ENCODE data around the gene CPXM2. TPM values are rescaled to one million over a fixed set of nuclear protein-coding genes. Genes with fewer than 3 reads are reported as not detected.

Gene CPXM2
- total and polyA plus RNA-seq, 10 of the 15 experiments (the other 5 are each of a cell fraction or from before 2014, with no cell fraction given), result 0.08 to 1.1 (median 0.58) TPM

GRCh38 chr10:123882681-123883445, 8.7 kb downstream of the CPXM2 start:
- DNase-seq (ENCODE audit: low read depth, low spot score), result no peak
- no peak for FAIRE-seq
- in situ Hi-C loops (cut with MboI) (no loop called here), intact Hi-C loops (cut with micrococcal nuclease; ENCODE audit: unreplicated experiment) (no loop called here)
- TF ChIP-seq ZBTB4 (CRISPR knock-in tag; IDR thresholded peaks at IDR 0.05) (no peak), POLR2A (IDR thresholded peaks at IDR 0.05; ENCODE audit: low read depth, low read length) (no peak), ZNF24 (IDR thresholded peaks at IDR 0.05) (no peak), GATAD2B (conservative IDR thresholded peaks at IDR 0.05; ENCODE audit: low read depth) (no peak), IKZF1 (conservative IDR thresholded peaks at IDR 0.05) (no peak), NR2F1 (conservative IDR thresholded peaks at IDR 0.05) (no peak), CHD1 (IDR thresholded peaks at IDR 0.05; ENCODE audit: low read depth, low read length) (no peak), PAX8 (IDR thresholded peaks at IDR 0.05) (no peak), ASH2L (IDR thresholded peaks at IDR 0.05; ENCODE audit: borderline replicate concordance, low read depth) (no peak), RAD51 (IDR thresholded peaks at IDR 0.05) (no peak), RCOR1 (conservative IDR thresholded peaks at IDR 0.05; ENCODE audit: low read depth, low read length) (no peak), SMAD5 (IDR thresholded peaks at IDR 0.05; ENCODE audit: low read depth) (no peak), SIX5 (IDR thresholded peaks at IDR 0.05; ENCODE audit: low read depth, low read length, severe bottlenecking) (no peak), SMARCA5 (IDR thresholded peaks at IDR 0.05) (no peak), ZBTB11 (CRISPR knock-in tag; IDR thresholded peaks at IDR 0.05) (no peak), NFIC (IDR thresholded peaks at IDR 0.05; ENCODE audit: low read depth, low read length) (no peak)
- Histone ChIP-seq H3K4me1 (ENCODE audit: control insufficient read depth, insufficient read depth, low read length) (no peaks in the 10 kb centered on the region), H2AFZ (ENCODE audit: control insufficient read depth, low read depth, low read length) (no peak overlapping the region), H3K9me3 (replicated peaks; ENCODE audit: control insufficient read depth, insufficient read depth, low read length) (no peaks in the 10 kb centered on the region), H3K27me3 (replicated peaks in 1 of 2; ENCODE audit: control insufficient read depth in 2 of 2, insufficient read depth in 2 of 2, low read length in 1 of 2) (no peaks in the 10 kb centered on the region), H3K4me3 (no peak overlapping the region), H4K20me1 (ENCODE audit: control insufficient read depth, insufficient read depth) (no peaks in the 10 kb centered on the region), H3K4me2 (ENCODE audit: control insufficient read depth, insufficient read depth) (no peak overlapping the region), H3K36me3 (ENCODE audit: control insufficient read depth in 2 of 2, insufficient read depth in 2 of 2, low read length in 1 of 2) (no peaks in the 10 kb centered on the region), H3K9ac (ENCODE audit: control insufficient read depth, insufficient read depth, low read length) (no peak overlapping the region), H3K27ac (ENCODE audit: control insufficient read depth, insufficient read depth) (no peak overlapping the region), H3K79me2 (ENCODE audit: control insufficient read depth, insufficient read depth, low read length) (no peaks in the 10 kb centered on the region)
- WGBS (ENCODE audit: insufficient coverage, insufficient replicate concordance, low lambda C conversion rate, missing lambda C conversion rate), result 16% methylated on average over 10 of the region's 10 CpGs
- ChIA-PET CTCF (no interaction called here), SMC1A (ENCODE audit: uncharacterized antibody, unreplicated experiment) (interaction anchor here (0.8 kb wide), 1 partner anchor 79 kb away, joined by 3 read pairs; no protein-coding TSS in a partner anchor), RAD21 (ENCODE audit: unreplicated experiment) (no interaction called here), POLR2A (interaction anchor here (0.6 kb wide), 1 partner anchor 223 kb away, joined by 3 read pairs; no protein-coding TSS in a partner anchor)
- BruUV-seq (replicated peaks), result no TSS peak
- no peak for ATAC-seq
